ENCODE measurements around the gene PACC1.
A peak's percentile ranks its signal among the peaks of the same experiment; 100 is the strongest.
"Not testable (repeated sequence)": the region's sequence is repeated elsewhere in the genome, so short reads cannot be mapped to it uniquely, and the experiment has no call there.

PACC1 gene

GRCh38 chr1:212395678-212396437, 18.8 kb downstream of the PACC1 start:
- DNase-seq = not testable (repeated sequence)

GRCh38 chr1:212388985-212389716, 25.5 kb downstream of the PACC1 start:
- DNase-seq = no peak

GRCh38 chr1:212386029-212386428, 28.7 kb downstream of the PACC1 start:
- DNase-seq = no peak

- DNase-seq = no peak
Observed at GRCh38 chr1:212381397-212382035, 33.2 kb downstream of the PACC1 start.

GRCh38 chr1:212379366-212379765, 35.3 kb downstream of the PACC1 start:
- DNase-seq = no peak

- DNase-seq = no peak
Observed at GRCh38 chr1:212377644-212378043, 37.0 kb downstream of the PACC1 start.

GRCh38 chr1:212375986-212376385, 38.7 kb downstream of the PACC1 start:
- no peak for DNase-seq

- peak; percentile 76 for DNase-seq
Observed at GRCh38 chr1:212368073-212368484, 46.6 kb downstream of the PACC1 start.

GRCh38 chr1:212367474-212368072, 47.1 kb downstream of the PACC1 start:
- DNase-seq = no peak

GRCh38 chr1:212366901-212367300, 47.8 kb downstream of the PACC1 start:
- peak; percentile 11 for DNase-seq

GRCh38 chr1:212364985-212365384, 49.7 kb downstream of the PACC1 start:
- no peak for DNase-seq

- no peak for DNase-seq
Observed at GRCh38 chr1:212359794-212360479, 54.7 kb downstream of the PACC1 start.

GRCh38 chr1:212355230-212355969, 59.3 kb downstream of the PACC1 start:
- peak; percentile 41 for DNase-seq

- no peak for DNase-seq
Observed at GRCh38 chr1:212354464-212354863, 60.2 kb downstream of the PACC1 start.

GRCh38 chr1:212353181-212353580, 61.5 kb downstream of the PACC1 start:
- DNase-seq = peak; percentile 7

- DNase-seq = no peak
Observed at GRCh38 chr1:212351588-212352362, 62.9 kb downstream of the PACC1 start.

- no peak for DNase-seq
Observed at GRCh38 chr1:212346601-212347000, 68.1 kb downstream of the PACC1 start.

- no peak for DNase-seq
Observed at GRCh38 chr1:212344905-212345304, 69.8 kb downstream of the PACC1 start.

- no peak for DNase-seq
Observed at GRCh38 chr1:212341090-212341489, 73.6 kb downstream of the PACC1 start.

- DNase-seq = no peak
Observed at GRCh38 chr1:212329105-212329504, 85.6 kb downstream of the PACC1 start.

- peak; percentile 17 for DNase-seq
Observed at GRCh38 chr1:212328248-212328647, 86.4 kb downstream of the PACC1 start.
